ENCODE measurements around the gene STX10. TPM values are rescaled to one million over a fixed set of nuclear protein-coding genes. Genes with fewer than 3 reads are reported as not detected.

STX10 gene
- total and polyA plus RNA-seq, 2 donors (not counting 1 experiment from before 2014, with no cell fraction given) = 48.9 to 69.2 TPM

GRCh38 chr19:13100841-13101589, 49.2 kb downstream of the STX10 start:
- Histone ChIP-seq H3K9me3 (ENCODE audit: control insufficient read depth, insufficient read depth, low read depth, low read length) (no peaks in the 10 kb centered on the region), H3K9ac (ENCODE audit: insufficient read depth, low read length) (no peak overlapping the region), H3K79me2 (ENCODE audit: control insufficient read depth, insufficient read depth, low read length) (peaks cover 1% of the 10 kb centered on the region), H3K36me3 (ENCODE audit: control insufficient read depth, insufficient read depth, low read length) (peaks cover 15% of the 10 kb centered on the region), H3K27me3 (ENCODE audit: control insufficient read depth, insufficient read depth, low read length) (no peaks in the 10 kb centered on the region), H3K4me2 (ENCODE audit: extremely low read depth, insufficient read depth, low read length) (no peak overlapping the region), H3K4me3 (replicated peaks in 1 of 4; ENCODE audit: control extremely low read depth in 1 of 4, insufficient read depth in 1 of 4, low read depth in 3 of 4, low read length in 4 of 4) (no peak overlapping the region), H4K20me1 (ENCODE audit: control insufficient read depth, extremely low read depth, insufficient read depth, low read length) (no peaks in the 10 kb centered on the region), H3K27ac (ENCODE audit: insufficient read depth, low read length) (no peak overlapping the region), H3K4me1 (ENCODE audit: control insufficient read depth, extremely low read depth, insufficient read depth, low read length) (peaks cover 3% of the 10 kb centered on the region), H2AFZ (ENCODE audit: low read length) (no peak overlapping the region)
- no peak for TF ChIP-seq EZH2 (IDR thresholded peaks at IDR 0.05; ENCODE audit: low read length, missing control alignments)
- TF ChIP-seq CTCF (conservative IDR thresholded peaks at IDR 0.05 in 1 of 2, IDR thresholded peaks at IDR 0.05 in 1 of 2; ENCODE audit: low read depth in 1 of 2, low read length in 2 of 2) = peak in 1 of 2 donors; percentile 19
- DNase-seq (ENCODE audit: low read depth in 2 of 2) = no peak

- Histone ChIP-seq H2AFZ (ENCODE audit: low read length) (no peak overlapping the region), H3K79me2 (ENCODE audit: control insufficient read depth, insufficient read depth, low read length) (peaks cover 1% of the 10 kb centered on the region), H3K4me3 (replicated peaks in 1 of 4; ENCODE audit: control extremely low read depth in 1 of 4, insufficient read depth in 1 of 4, low read depth in 3 of 4, low read length in 4 of 4) (no peak overlapping the region), H3K9ac (ENCODE audit: insufficient read depth, low read length) (no peak overlapping the region), H3K4me2 (ENCODE audit: extremely low read depth, insufficient read depth, low read length) (no peak overlapping the region), H3K9me3 (ENCODE audit: control insufficient read depth, insufficient read depth, low read depth, low read length) (no peaks in the 10 kb centered on the region), H4K20me1 (ENCODE audit: control insufficient read depth, extremely low read depth, insufficient read depth, low read length) (no peaks in the 10 kb centered on the region), H3K27ac (ENCODE audit: insufficient read depth, low read length) (no peak overlapping the region), H3K4me1 (ENCODE audit: control insufficient read depth, extremely low read depth, insufficient read depth, low read length) (peaks cover 3% of the 10 kb centered on the region), H3K36me3 (ENCODE audit: control insufficient read depth, insufficient read depth, low read length) (peaks cover 15% of the 10 kb centered on the region), H3K27me3 (ENCODE audit: control insufficient read depth, insufficient read depth, low read length) (no peaks in the 10 kb centered on the region)
- TF ChIP-seq CTCF (conservative IDR thresholded peaks at IDR 0.05 in 1 of 2, IDR thresholded peaks at IDR 0.05 in 1 of 2; ENCODE audit: low read depth in 1 of 2, low read length in 2 of 2) = no peak
- no peak for TF ChIP-seq EZH2 (IDR thresholded peaks at IDR 0.05; ENCODE audit: low read length, missing control alignments)
- peak in 1 of 2 donors; percentile 32 for DNase-seq (ENCODE audit: low read depth in 2 of 2)
Measured at GRCh38 chr19:13100031-13100588, 50.1 kb downstream of the STX10 start.

- H2AFZ ChIP-seq (ENCODE audit: low read length) = no peak overlapping the region
- peaks cover 1% of the 10 kb centered on the region for H3K79me2 ChIP-seq (ENCODE audit: control insufficient read depth, insufficient read depth, low read length)
- H3K9me3 ChIP-seq (ENCODE audit: control insufficient read depth, insufficient read depth, low read depth, low read length) = no peaks in the 10 kb centered on the region
- no peaks in the 10 kb centered on the region for H3K27me3 ChIP-seq (ENCODE audit: control insufficient read depth, insufficient read depth, low read length)
- H3K27ac ChIP-seq (ENCODE audit: insufficient read depth, low read length) = no peak overlapping the region
- no peak for DNase-seq (ENCODE audit: low read depth in 2 of 2)
- H3K4me1 ChIP-seq (ENCODE audit: control insufficient read depth, extremely low read depth, insufficient read depth, low read length) = peaks cover 3% of the 10 kb centered on the region
- no peak overlapping the region for H3K9ac ChIP-seq (ENCODE audit: insufficient read depth, low read length)
- peaks cover 7% of the 10 kb centered on the region for H3K36me3 ChIP-seq (ENCODE audit: control insufficient read depth, insufficient read depth, low read length)
- no peak overlapping the region for H3K4me3 ChIP-seq (replicated peaks in 1 of 4; ENCODE audit: control extremely low read depth in 1 of 4, insufficient read depth in 1 of 4, low read depth in 3 of 4, low read length in 4 of 4)
- no peak overlapping the region for H3K4me2 ChIP-seq (ENCODE audit: extremely low read depth, insufficient read depth, low read length)
- TF ChIP-seq CTCF (conservative IDR thresholded peaks at IDR 0.05 in 1 of 2, IDR thresholded peaks at IDR 0.05 in 1 of 2; ENCODE audit: low read depth in 1 of 2, low read length in 2 of 2) = no peak
- TF ChIP-seq EZH2 (IDR thresholded peaks at IDR 0.05; ENCODE audit: low read length, missing control alignments) = no peak
- no peaks in the 10 kb centered on the region for H4K20me1 ChIP-seq (ENCODE audit: control insufficient read depth, extremely low read depth, insufficient read depth, low read length)
Measured at GRCh38 chr19:13099073-13099999, 50.8 kb downstream of the STX10 start.

All from fibroblast of lung (primary cell).